H9 (cell line): ENCODE measurements around the gene ACACA. TPM values are rescaled to one million over a fixed set of nuclear protein-coding genes. Genes with fewer than 3 reads are reported as not detected.

Source experiments
- DNase-seq: peaks from one replicate; pipeline ENCODE4 v3.0.0-alpha.2; 2017
- H2AFZ ChIP-seq: one replicate; pipeline ENCODE4 v1.6.1; 2013; ENCODE audit warnings: mild to moderate bottlenecking, low read length, control low read depth, moderate library complexity
- H2AK5ac ChIP-seq: 2 replicates; pipeline ENCODE4 v1.6.1; 2013; ENCODE audit warnings: low read length, control low read depth, mixed read lengths; ENCODE audit not compliant: insufficient read length
- H2BK120ac ChIP-seq: one replicate; pipeline ENCODE4 v1.6.1; 2013; ENCODE audit warnings: low read depth, mild to moderate bottlenecking, low read length, control low read depth, inconsistent platforms; ENCODE audit not compliant: poor library complexity, severe bottlenecking
- H2BK12ac ChIP-seq: 2 replicates; pipeline ENCODE4 v1.6.1; 2013; ENCODE audit warnings: low read length, control low read depth, mixed read lengths, low read depth; ENCODE audit not compliant: insufficient read length
- H2BK15ac ChIP-seq: 2 replicates; pipeline ENCODE4 v1.6.1; 2013; ENCODE audit warnings: low read depth, low read length, control low read depth
- H2BK20ac ChIP-seq: one replicate; pipeline ENCODE4 v1.6.1; 2013; ENCODE audit warnings: low read depth, mild to moderate bottlenecking, low read length, control low read depth, inconsistent platforms; ENCODE audit not compliant: poor library complexity, severe bottlenecking
- H2BK5ac ChIP-seq: 2 replicates; pipeline ENCODE4 v1.6.1; 2013; ENCODE audit warnings: low read length, control low read depth, mixed read lengths; ENCODE audit not compliant: insufficient read length
- H3K14ac ChIP-seq: 2 replicates; pipeline ENCODE4 v1.6.1; 2013; ENCODE audit warnings: low read length, control low read depth; ENCODE audit not compliant: insufficient read depth
- H3K18ac ChIP-seq: 2 replicates; pipeline ENCODE4 v1.6.1; 2013; ENCODE audit warnings: low read depth, mild to moderate bottlenecking, mixed read lengths, low read length, control low read depth; ENCODE audit not compliant: insufficient read length
- H3K23ac ChIP-seq: 2 replicates; pipeline ENCODE4 v1.6.1; 2013; ENCODE audit warnings: low read length, control low read depth, mixed read lengths, low read depth; ENCODE audit not compliant: insufficient read length
- H3K23me2 ChIP-seq: 2 replicates; pipeline ENCODE4 v1.6.1; 2013; ENCODE audit warnings: low read depth, mild to moderate bottlenecking, mixed read lengths, low read length, control low read depth; ENCODE audit not compliant: insufficient read length, poor library complexity, severe bottlenecking
- H3K27ac ChIP-seq: 2 replicates; pipeline ENCODE4 v1.5.1; 2013; ENCODE audit warnings: low read length, control low read depth, mixed read lengths, low read depth; ENCODE audit not compliant: insufficient read length
- H3K27me3 ChIP-seq: 2 replicates; pipeline ENCODE4 v1.6.1; 2013; ENCODE audit warnings: low read length, control low read depth, inconsistent platforms; ENCODE audit not compliant: insufficient read depth
- H3K4ac ChIP-seq: 2 replicates; pipeline ENCODE4 v1.6.1; 2013; ENCODE audit warnings: low read depth, mild to moderate bottlenecking, control low read depth, inconsistent platforms, low read length, moderate library complexity
- H3K4me1 ChIP-seq: 2 replicates; pipeline ENCODE4 v1.6.1; 2013; ENCODE audit warnings: low read length, control low read depth, inconsistent platforms; ENCODE audit not compliant: insufficient read depth
- H3K4me2 ChIP-seq: 2 replicates; pipeline ENCODE4 v1.6.1; 2013; ENCODE audit warnings: low read length, control low read depth, mixed read lengths; ENCODE audit not compliant: insufficient read length, insufficient read depth
- H3K56ac ChIP-seq: 2 replicates; pipeline ENCODE4 v1.6.1; 2013; ENCODE audit warnings: low read depth, mild to moderate bottlenecking, mixed read lengths, low read length, control low read depth; ENCODE audit not compliant: insufficient read length
- H3K79me1 ChIP-seq: 2 replicates; pipeline ENCODE4 v1.6.1; 2013; ENCODE audit warnings: low read depth, mild to moderate bottlenecking, moderate library complexity, low read length, control low read depth, inconsistent platforms; ENCODE audit not compliant: insufficient read depth, poor library complexity, severe bottlenecking
- H3K79me2 ChIP-seq: 2 replicates; pipeline ENCODE4 v1.6.1; 2013; ENCODE audit warnings: low read length, control low read depth, inconsistent platforms; ENCODE audit not compliant: insufficient read depth
- H3K9ac ChIP-seq: 2 replicates; pipeline ENCODE4 v1.6.1; 2013; ENCODE audit warnings: low read length, control low read depth, mixed read lengths; ENCODE audit not compliant: insufficient read length; ENCODE audit errors: extremely low read depth
- H3K9me3 ChIP-seq: one replicate; pipeline ENCODE4 v1.6.1; 2013; ENCODE audit warnings: low read depth, low read length, inconsistent platforms; ENCODE audit not compliant: control insufficient read depth
- H3T11ph ChIP-seq: one replicate; pipeline ENCODE4 v1.6.1; 2013; ENCODE audit warnings: mild to moderate bottlenecking, low read length, control low read depth, inconsistent platforms
- H4K20me1 ChIP-seq: one replicate; pipeline ENCODE4 v1.6.1; 2013; ENCODE audit not compliant: control insufficient read depth, insufficient read length, insufficient read depth
- H4K5ac ChIP-seq: 2 replicates; pipeline ENCODE4 v1.6.1; 2013; ENCODE audit warnings: low read depth, mild to moderate bottlenecking, mixed read lengths, low read length, control low read depth; ENCODE audit not compliant: insufficient read length
- H4K8ac ChIP-seq: replicated peaks from 2 replicates; pipeline ENCODE4 v1.6.1; 2013; ENCODE audit warnings: low read length, control low read depth, mixed read lengths, low read depth; ENCODE audit not compliant: insufficient read length
- H4K91ac ChIP-seq: 2 replicates; pipeline ENCODE4 v1.6.1; 2013; ENCODE audit warnings: low read depth, mild to moderate bottlenecking, moderate library complexity, mixed read lengths, low read length, control low read depth; ENCODE audit not compliant: insufficient read length
- H3K27ac Mint-ChIP-seq, 3 experiments: 2 replicates in 2 of 3; 3 replicates in 1 of 3; pipeline ENCODE4 v1.8.0; 2020 to 2021; ENCODE audit warnings: mixed read lengths in 3 of 3, mild to moderate bottlenecking in 1 of 3, moderate library complexity in 1 of 3
- H3K27me3 Mint-ChIP-seq: 2 replicates; pipeline ENCODE4 v1.8.0; 2021; ENCODE audit warnings: low read depth, mild to moderate bottlenecking, moderate library complexity, mixed read lengths
- H3K36me3 Mint-ChIP-seq, 3 experiments: 2 replicates in 2 of 3; 3 replicates in 1 of 3; pipeline ENCODE4 v1.8.0; 2020 to 2021; ENCODE audit warnings: low read depth in 3 of 3, mixed read lengths in 3 of 3; ENCODE audit not compliant: insufficient read depth in 1 of 3
- H3K4me1 Mint-ChIP-seq, 2 experiments: 2 replicates each; pipeline ENCODE4 v1.8.0; 2020; ENCODE audit warnings: mixed read lengths in 2 of 2
- H3K4me3 Mint-ChIP-seq, 2 experiments: 2 replicates in 1 of 2; 3 replicates in 1 of 2; pipeline ENCODE4 v1.8.0; 2020 to 2021; ENCODE audit warnings: mild to moderate bottlenecking in 2 of 2, mixed read lengths in 2 of 2, moderate library complexity in 1 of 2
- H3K9me3 Mint-ChIP-seq, 2 experiments: 2 replicates in 1 of 2; 3 replicates in 1 of 2; pipeline ENCODE4 v1.8.0; 2020; ENCODE audit warnings: mild to moderate bottlenecking in 2 of 2, mixed read lengths in 2 of 2, moderate library complexity in 1 of 2
- WGBS: extraction: QIAGEN DNeasy Blood & Tissue Kit; methylation state at CpG from one replicate; pipeline ENCODE4 v1.1.7; 2013; ENCODE audit warnings: missing lambda C conversion rate, low lambda C conversion rate, mixed read lengths; ENCODE audit not compliant: insufficient read length; ENCODE audit errors: extremely low coverage; 5-methylcytosine and 5-hydroxymethylcytosine counted together
- total RNA-seq: library from RNA; stranded (reverse); gene quantifications from 2 replicates; pipeline ENCODE4 v1.2.1, GENCODE V29; 2021
- TF ChIP-seq, protein P1 (sequence below): fragments of 200-600 bp; sonication (generic); conservative IDR thresholded peaks from 3 replicates; pipeline ENCODE4 v1.8.0; 2021; ENCODE audit warnings: antibody characterized with exemption, mild to moderate bottlenecking

The ACACA gene
- total RNA-seq, 1 experiment from 2014 or later: 135 TPM

DNA sequence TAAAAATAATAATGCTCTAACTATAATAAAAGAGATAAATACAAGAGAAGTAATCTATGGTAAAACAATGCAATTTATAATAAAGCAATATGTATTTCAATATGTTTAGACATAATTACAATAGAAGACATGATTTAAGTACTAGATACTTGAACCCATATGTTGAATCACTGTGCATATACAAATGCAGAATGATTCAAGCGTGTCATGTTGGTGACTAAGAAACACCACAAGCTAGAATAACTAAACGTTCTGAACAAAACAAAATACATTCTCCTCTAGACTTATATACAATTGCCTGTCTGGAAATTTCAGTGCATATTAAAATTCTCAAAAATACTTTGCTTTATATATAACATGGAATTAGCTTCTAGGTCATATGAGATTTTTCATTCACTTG is 11.2 kb upstream of the ACACA start:
- H4K20me1 ChIP-seq: no peaks in the 10 kb centered on the region

More for the DNA sequence above, 11.2 kb upstream of the ACACA start:
- Histone ChIP-seq H3K27ac (no peak overlapping the region), H2BK15ac (no peak overlapping the region), H2BK12ac (no peak overlapping the region), H4K8ac (no peak overlapping the region), H2AFZ (no peak overlapping the region), H3K27me3 (no peaks in the 10 kb centered on the region), H2BK120ac (no peak overlapping the region), H2AK5ac (no peak overlapping the region), H3K18ac (no peak overlapping the region), H3K79me2 (no peaks in the 10 kb centered on the region), H3K56ac (no peak overlapping the region), H3K4ac (no peak overlapping the region), H3K14ac (no peak overlapping the region), H2BK5ac (no peak overlapping the region), H3K9ac (no peak overlapping the region), H3K4me2 (no peak overlapping the region), H3K9me3 (no peaks in the 10 kb centered on the region), H3T11ph (no peak overlapping the region), H2BK20ac (no peak overlapping the region), H3K4me1 (no peaks in the 10 kb centered on the region), H3K23me2 (no peaks in the 10 kb centered on the region), H3K79me1 (no peaks in the 10 kb centered on the region), H4K91ac (no peak overlapping the region), H4K5ac (no peak overlapping the region), H3K23ac (no peak overlapping the region)
- no peak overlapping the region for H3K4me3 Mint-ChIP-seq
- H3K27ac Mint-ChIP-seq: no peak overlapping the region
- TF ChIP-seq, protein P1, sequence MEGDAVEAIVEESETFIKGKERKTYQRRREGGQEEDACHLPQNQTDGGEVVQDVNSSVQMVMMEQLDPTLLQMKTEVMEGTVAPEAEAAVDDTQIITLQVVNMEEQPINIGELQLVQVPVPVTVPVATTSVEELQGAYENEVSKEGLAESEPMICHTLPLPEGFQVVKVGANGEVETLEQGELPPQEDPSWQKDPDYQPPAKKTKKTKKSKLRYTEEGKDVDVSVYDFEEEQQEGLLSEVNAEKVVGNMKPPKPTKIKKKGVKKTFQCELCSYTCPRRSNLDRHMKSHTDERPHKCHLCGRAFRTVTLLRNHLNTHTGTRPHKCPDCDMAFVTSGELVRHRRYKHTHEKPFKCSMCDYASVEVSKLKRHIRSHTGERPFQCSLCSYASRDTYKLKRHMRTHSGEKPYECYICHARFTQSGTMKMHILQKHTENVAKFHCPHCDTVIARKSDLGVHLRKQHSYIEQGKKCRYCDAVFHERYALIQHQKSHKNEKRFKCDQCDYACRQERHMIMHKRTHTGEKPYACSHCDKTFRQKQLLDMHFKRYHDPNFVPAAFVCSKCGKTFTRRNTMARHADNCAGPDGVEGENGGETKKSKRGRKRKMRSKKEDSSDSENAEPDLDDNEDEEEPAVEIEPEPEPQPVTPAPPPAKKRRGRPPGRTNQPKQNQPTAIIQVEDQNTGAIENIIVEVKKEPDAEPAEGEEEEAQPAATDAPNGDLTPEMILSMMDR: no peak
- DNase-seq: no peak
- WGBS: no CpG with 5 or more reads among the region's 2 CpGs
- no peaks in the 10 kb centered on the region for H3K27me3 Mint-ChIP-seq
- peaks cover 18 to 55% (median 50%) of the 10 kb centered on the region in 3 experiments; a peak in 6 of 7 replicates for H3K36me3 Mint-ChIP-seq
- no peaks in the 10 kb centered on the region for H3K9me3 Mint-ChIP-seq
- peaks cover 0 to 2% of the 10 kb centered on the region in 2 experiments; a peak in 1 of 4 replicates for H3K4me1 Mint-ChIP-seq
